ENCODE data around the gene GP2. TPM values are rescaled to one million over a fixed set of nuclear protein-coding genes. Genes with fewer than 3 reads are reported as not detected.

Gene GP2
- polyA plus RNA-seq, 1 donor (not counting 4 experiments of a cell fraction or from before 2014, with no cell fraction given), result not detected

GRCh38 chr16:20298452-20298851 is 28.9 kb downstream of the GP2 start:
- Histone ChIP-seq H3K36me3 (ENCODE audit: control insufficient read depth in 2 of 2, extremely low read depth in 1 of 2, insufficient read depth in 2 of 2, low read length in 2 of 2) (no peaks in the 10 kb centered on the region), H3K9ac (ENCODE audit: control insufficient read depth, extremely low read depth, insufficient read depth, low read length) (no peak overlapping the region), H3K4me2 (ENCODE audit: control insufficient read depth, extremely low read depth, insufficient read depth, low read depth, low read length) (no peak overlapping the region), H3K4me1 (ENCODE audit: control insufficient read depth, extremely low read depth, insufficient read depth, low read length) (no peaks in the 10 kb centered on the region), H3K79me2 (ENCODE audit: control insufficient read depth, insufficient read depth, low read length) (no peaks in the 10 kb centered on the region), H2AFZ (ENCODE audit: control insufficient read depth, low read length) (no peak overlapping the region), H3K4me3 (ENCODE audit: control insufficient read depth in 2 of 3, extremely low read depth in 1 of 3, insufficient read depth in 2 of 3, low read depth in 1 of 3, low read length in 3 of 3) (no peak overlapping the region), H4K20me1 (ENCODE audit: control insufficient read depth, extremely low read depth, insufficient read depth, low read length) (no peaks in the 10 kb centered on the region), H3K27me3 (ENCODE audit: control insufficient read depth, extremely low read depth, insufficient read depth, low read length) (no peaks in the 10 kb centered on the region), H3K27ac (ENCODE audit: control insufficient read depth, insufficient read depth, low read length) (no peak overlapping the region), H3K9me1 (ENCODE audit: control insufficient read depth, extremely low read depth, insufficient read depth, low read length) (no peaks in the 10 kb centered on the region), H3K9me3 (ENCODE audit: control insufficient read depth, low read depth, low read length) (no peaks in the 10 kb centered on the region)
- FAIRE-seq (no peak), DNase-seq (ENCODE audit: low read depth, low spot score) (no peak)
- TF ChIP-seq CTCF (optimal IDR thresholded peaks at IDR 0.05 in 1 of 3, IDR thresholded peaks at IDR 0.05 in 1 of 3, conservative IDR thresholded peaks at IDR 0.05 in 1 of 3; ENCODE audit: extremely low read depth in 1 of 3, insufficient read depth in 2 of 3, low read length in 3 of 3) (no peak), EZH2 (IDR thresholded peaks at IDR 0.05; ENCODE audit: low read length) (no peak)
- dilution Hi-C loops (cut with MboI; ENCODE audit: extremely low pct_ligation_motif_present, low sequenced_read_pairs), result no loop called here

GRCh38 chr16:20291208-20292206 is 35.8 kb downstream of the GP2 start:
- no peak overlapping the region for H3K9ac ChIP-seq (ENCODE audit: control insufficient read depth, extremely low read depth, insufficient read depth, low read length)
- no peaks in the 10 kb centered on the region for H3K4me1 ChIP-seq (ENCODE audit: control insufficient read depth, extremely low read depth, insufficient read depth, low read length)
- no peaks in the 10 kb centered on the region for H3K9me1 ChIP-seq (ENCODE audit: control insufficient read depth, extremely low read depth, insufficient read depth, low read length)
- H3K27me3 ChIP-seq (ENCODE audit: control insufficient read depth, extremely low read depth, insufficient read depth, low read length), result no peaks in the 10 kb centered on the region
- no peaks in the 10 kb centered on the region for H3K79me2 ChIP-seq (ENCODE audit: control insufficient read depth, insufficient read depth, low read length)
- no peak overlapping the region for H2AFZ ChIP-seq (ENCODE audit: control insufficient read depth, low read length)
- no peak overlapping the region for H3K27ac ChIP-seq (ENCODE audit: control insufficient read depth, insufficient read depth, low read length)
- H4K20me1 ChIP-seq (ENCODE audit: control insufficient read depth, extremely low read depth, insufficient read depth, low read length), result no peaks in the 10 kb centered on the region
- FAIRE-seq (no peak), DNase-seq (ENCODE audit: low read depth, low spot score) (no peak)
- no peak overlapping the region for H3K4me3 ChIP-seq (ENCODE audit: control insufficient read depth in 2 of 3, extremely low read depth in 1 of 3, insufficient read depth in 2 of 3, low read depth in 1 of 3, low read length in 3 of 3)
- dilution Hi-C loops (cut with MboI; ENCODE audit: extremely low pct_ligation_motif_present, low sequenced_read_pairs), result no loop called here
- H3K4me2 ChIP-seq (ENCODE audit: control insufficient read depth, extremely low read depth, insufficient read depth, low read depth, low read length), result no peak overlapping the region
- no peaks in the 10 kb centered on the region for H3K9me3 ChIP-seq (ENCODE audit: control insufficient read depth, low read depth, low read length)
- no peaks in the 10 kb centered on the region for H3K36me3 ChIP-seq (ENCODE audit: control insufficient read depth in 2 of 2, extremely low read depth in 1 of 2, insufficient read depth in 2 of 2, low read length in 2 of 2)
- TF ChIP-seq CTCF (optimal IDR thresholded peaks at IDR 0.05 in 1 of 3, IDR thresholded peaks at IDR 0.05 in 1 of 3, conservative IDR thresholded peaks at IDR 0.05 in 1 of 3; ENCODE audit: extremely low read depth in 1 of 3, insufficient read depth in 2 of 3, low read length in 3 of 3) (no peak), EZH2 (IDR thresholded peaks at IDR 0.05; ENCODE audit: low read length) (no peak)

Data from keratinocyte (primary cell).